Activated CD4-positive, alpha-beta T cell treated with anti-CD3 and anti-CD28 coated beads, Interleukin-2, amount 10 ng/mL, durations not matched to agents 7 days and 5 days (primary cell): ENCODE measurements around the gene PYM1. TPM values are rescaled to one million over a fixed set of nuclear protein-coding genes. Genes with fewer than 3 reads are reported as not detected.
"Not testable (repeated sequence)": the region's sequence is repeated elsewhere in the genome, so short reads cannot be mapped to it uniquely, and the experiment has no call there.

ENCODE experiments used
- CTCF ChIA-PET: fragments of 350-600 bp; sonication (Branson Sonifier 250); formaldehyde crosslinking; loops from one replicate; lab custom pipeline; 2021; ENCODE audit warnings: antibody characterized with exemption; lab: Charles Lee
- POLR2A ChIA-PET: fragments of 350-600 bp; sonication (Branson Sonifier 250); formaldehyde crosslinking; loops from one replicate; lab custom pipeline; 2021; ENCODE audit warnings: antibody characterized with exemption; lab: Charles Lee
- DNase-seq: peaks from one replicate; pipeline ENCODE4 v3.0.0-alpha.2; 2020
- H3K27ac Mint-ChIP-seq: one replicate; pipeline ENCODE4 v1.8.0; 2021; ENCODE audit warnings: mild to moderate bottlenecking, moderate library complexity, mixed read lengths
- H3K27me3 Mint-ChIP-seq: one replicate; pipeline ENCODE4 v1.8.0; 2021; ENCODE audit warnings: mixed read lengths
- H3K36me3 Mint-ChIP-seq: one replicate; pipeline ENCODE4 v1.8.0; 2021; ENCODE audit warnings: low read depth, mixed read lengths
- H3K4me1 Mint-ChIP-seq: one replicate; pipeline ENCODE4 v1.8.0; 2021; ENCODE audit warnings: mixed read lengths
- H3K4me3 Mint-ChIP-seq: one replicate; pipeline ENCODE4 v1.8.0; 2021; ENCODE audit warnings: mild to moderate bottlenecking, moderate library complexity, mixed read lengths
- H3K9me3 Mint-ChIP-seq: one replicate; pipeline ENCODE4 v1.8.0; 2021; ENCODE audit warnings: mixed read lengths
- total RNA-seq, 2 experiments: library from RNA; stranded (reverse); gene quantifications; one replicate each; pipeline ENCODE4 v1.2.3, GENCODE V29; 2021

The PYM1 gene
- total RNA-seq, 2 experiments from 2014 or later, result 50.3 to 50.7 TPM

- Mint-ChIP-seq H3K36me3 (peaks cover 50% of the 10 kb centered on the region), H3K4me3 (peak overlapping the region; percentile 89), H3K4me1 (peaks cover 46% of the 10 kb centered on the region), H3K27me3 (no peaks in the 10 kb centered on the region), H3K27ac (peak overlapping the region; percentile 99), H3K9me3 (no peaks in the 10 kb centered on the region)
- no peak for DNase-seq
- CTCF ChIA-PET, result interaction anchor here (0.8 to 6.8 kb wide), 21 partner anchors 8 to 210 kb away, joined by 3 to 45 read pairs (median 3); partner anchors contain the start of genes BLOC1S1, DNAJC14, ORMDL2 and RAB5B
- POLR2A ChIA-PET, result interaction anchor here (1.5 kb wide), 1 partner anchor 108 kb away, joined by 5 read pairs; the partner anchor contains the start of gene ORMDL2
Observed at GRCh38 chr12:55925870-55926737, 1.6 kb downstream of the PYM1 start.

GRCh38 chr12:55925371-55925770 is 2.3 kb downstream of the PYM1 start:
- Mint-ChIP-seq H3K27ac (peak overlapping the region; percentile 99), H3K27me3 (no peaks in the 10 kb centered on the region), H3K36me3 (peaks cover 50% of the 10 kb centered on the region), H3K4me1 (peaks cover 48% of the 10 kb centered on the region), H3K9me3 (no peaks in the 10 kb centered on the region), H3K4me3 (peak overlapping the region; percentile 89)
- DNase-seq, result no peak
- ChIA-PET POLR2A (no interaction called here), CTCF (interaction anchor here (0.6 to 6.8 kb wide), 15 partner anchors 9 to 209 kb away, joined by 3 to 45 read pairs (median 4); partner anchors contain the start of genes BLOC1S1, DNAJC14, ORMDL2 and RAB5B)

GRCh38 chr12:55923648-55924047 is 4.0 kb downstream of the PYM1 start:
- H3K27ac Mint-ChIP-seq, H3K4me3 Mint-ChIP-seq, H3K9me3 Mint-ChIP-seq, CTCF ChIA-PET, DNase-seq, H3K27me3 Mint-ChIP-seq, POLR2A ChIA-PET: not testable (repeated sequence)
- Mint-ChIP-seq H3K36me3 (peaks cover 51% of the 10 kb centered on the region), H3K4me1 (peaks cover 38% of the 10 kb centered on the region)

GRCh38 chr12:55922126-55922525 is 5.6 kb downstream of the PYM1 start:
- ChIA-PET CTCF (interaction anchor here (0.6 kb wide), 1 partner anchor 1621 kb away, joined by 3 read pairs; no protein-coding TSS in a partner anchor), POLR2A (no interaction called here)
- no peak for DNase-seq
- no peaks in the 10 kb centered on the region for H3K27me3 Mint-ChIP-seq
- no peaks in the 10 kb centered on the region for H3K9me3 Mint-ChIP-seq
- peaks cover 42% of the 10 kb centered on the region for H3K4me1 Mint-ChIP-seq
- peaks cover 48% of the 10 kb centered on the region for H3K36me3 Mint-ChIP-seq
- no peak overlapping the region for H3K4me3 Mint-ChIP-seq
- H3K27ac Mint-ChIP-seq, result no peak overlapping the region

- peaks cover 47% of the 10 kb centered on the region for H3K4me1 Mint-ChIP-seq
- DNase-seq, H3K4me3 Mint-ChIP-seq, H3K27ac Mint-ChIP-seq, H3K27me3 Mint-ChIP-seq, POLR2A ChIA-PET, H3K9me3 Mint-ChIP-seq: not testable (repeated sequence)
- CTCF ChIA-PET, result interaction anchor here (0.6 to 1.2 kb wide), 3 partner anchors 7 to 115 kb away, joined by 3 to 4 read pairs (median 3); no protein-coding TSS in a partner anchor
- H3K36me3 Mint-ChIP-seq, result peaks cover 45% of the 10 kb centered on the region
Observed at GRCh38 chr12:55919032-55919431, 8.7 kb downstream of the PYM1 start.

- peaks cover 38% of the 10 kb centered on the region for H3K36me3 Mint-ChIP-seq
- no peak overlapping the region for H3K4me3 Mint-ChIP-seq
- H3K4me1 Mint-ChIP-seq, result peaks cover 38% of the 10 kb centered on the region
- no peak for DNase-seq
- H3K27me3 Mint-ChIP-seq, result no peaks in the 10 kb centered on the region
- ChIA-PET CTCF (interaction anchor here (1.9 to 2.3 kb wide), 2 partner anchors 10 kb away, joined by 5 to 12 read pairs; no protein-coding TSS in a partner anchor), POLR2A (no interaction called here)
- H3K27ac Mint-ChIP-seq, result peak overlapping the region; percentile 14
- H3K9me3 Mint-ChIP-seq, result no peaks in the 10 kb centered on the region
Observed at GRCh38 chr12:55915482-55915859, 12.2 kb downstream of the PYM1 start.

GRCh38 chr12:55912908-55913307 is 14.8 kb downstream of the PYM1 start:
- no peaks in the 10 kb centered on the region for H3K27me3 Mint-ChIP-seq
- no peak overlapping the region for H3K4me3 Mint-ChIP-seq
- H3K36me3 Mint-ChIP-seq, result peaks cover 40% of the 10 kb centered on the region
- H3K27ac Mint-ChIP-seq, result no peak overlapping the region
- peaks cover 42% of the 10 kb centered on the region for H3K4me1 Mint-ChIP-seq
- DNase-seq, result no peak
- POLR2A ChIA-PET, result no interaction called here
- CTCF ChIA-PET, result interaction anchor here (1.4 kb wide), 1 partner anchor 28 kb away, joined by 3 read pairs; no protein-coding TSS in a partner anchor
- no peaks in the 10 kb centered on the region for H3K9me3 Mint-ChIP-seq

GRCh38 chr12:55909513-55909884 is 18.2 kb downstream of the PYM1 start:
- Mint-ChIP-seq H3K9me3 (no peaks in the 10 kb centered on the region), H3K27me3 (no peaks in the 10 kb centered on the region), H3K4me1 (peaks cover 18% of the 10 kb centered on the region), H3K36me3 (peaks cover 20% of the 10 kb centered on the region), H3K27ac (no peak overlapping the region), H3K4me3 (no peak overlapping the region)
- ChIA-PET CTCF (interaction anchor here (1.0 kb wide), 1 partner anchor 171 kb away, joined by 3 read pairs; no protein-coding TSS in a partner anchor), POLR2A (no interaction called here)
- no peak for DNase-seq

- no peaks in the 10 kb centered on the region for H3K27me3 Mint-ChIP-seq
- H3K9me3 Mint-ChIP-seq, result no peaks in the 10 kb centered on the region
- no peak for DNase-seq
- H3K4me1 Mint-ChIP-seq, result peaks cover 13% of the 10 kb centered on the region
- peak overlapping the region; percentile 63 for H3K27ac Mint-ChIP-seq
- POLR2A ChIA-PET, result no interaction called here
- H3K36me3 Mint-ChIP-seq, result peaks cover 16% of the 10 kb centered on the region
- CTCF ChIA-PET, result no interaction called here
- no peak overlapping the region for H3K4me3 Mint-ChIP-seq
Observed at GRCh38 chr12:55908726-55909512, 18.8 kb downstream of the PYM1 start.

- Mint-ChIP-seq H3K4me3 (no peak overlapping the region), H3K27ac (no peak overlapping the region), H3K4me1 (peaks cover 7% of the 10 kb centered on the region), H3K36me3 (peaks cover 22% of the 10 kb centered on the region), H3K9me3 (no peaks in the 10 kb centered on the region), H3K27me3 (no peaks in the 10 kb centered on the region)
- POLR2A ChIA-PET, result no interaction called here
- CTCF ChIA-PET, result interaction anchor here (1.2 kb wide), 1 partner anchor 10 kb away, joined by 5 read pairs; no protein-coding TSS in a partner anchor
- DNase-seq, result no peak
Observed at GRCh38 chr12:55906056-55906455, 21.6 kb downstream of the PYM1 start.

- Mint-ChIP-seq H3K27ac (peak overlapping the region; percentile 75), H3K9me3 (no peaks in the 10 kb centered on the region), H3K4me3 (no peak overlapping the region), H3K4me1 (peaks cover 10% of the 10 kb centered on the region), H3K27me3 (no peaks in the 10 kb centered on the region), H3K36me3 (peaks cover 16% of the 10 kb centered on the region)
- ChIA-PET CTCF (interaction anchor here (1.4 kb wide), 1 partner anchor 21 kb away, joined by 3 read pairs; no protein-coding TSS in a partner anchor), POLR2A (interaction anchor here (0.8 kb wide), 1 partner anchor 13 kb away, joined by 5 read pairs; no protein-coding TSS in a partner anchor)
- no peak for DNase-seq
Observed at GRCh38 chr12:55901881-55902490, 25.7 kb downstream of the PYM1 start.

- no peak for DNase-seq
- peaks cover 10% of the 10 kb centered on the region for H3K4me1 Mint-ChIP-seq
- H3K9me3 Mint-ChIP-seq, result no peaks in the 10 kb centered on the region
- H3K36me3 Mint-ChIP-seq, result peaks cover 16% of the 10 kb centered on the region
- POLR2A ChIA-PET, result interaction anchor here (0.6 kb wide), 1 partner anchor 253 kb away, joined by 3 read pairs; the partner anchor contains the start of gene MYL6B
- H3K27ac Mint-ChIP-seq, result peak overlapping the region; percentile 77
- CTCF ChIA-PET, result interaction anchor here (0.7 to 0.9 kb wide), 2 partner anchors 19 to 23 kb away, joined by 3 to 4 read pairs; no protein-coding TSS in a partner anchor
- H3K27me3 Mint-ChIP-seq, result no peaks in the 10 kb centered on the region
- H3K4me3 Mint-ChIP-seq, result no peak overlapping the region
Observed at GRCh38 chr12:55899082-55899481, 28.6 kb downstream of the PYM1 start.
